Ovary (tissue), 9 donors: ENCODE measurements around the gene MDC1. TPM values are rescaled to one million over a fixed set of nuclear protein-coding genes. Genes with fewer than 3 reads are reported as not detected.

Experiments
- DNase-seq, 5 donors: peaks; one replicate each; pipeline ENCODE4 v3.0.0-alpha.2; 2019 to 2020
- H3K27ac ChIP-seq, 2 donors: fragments of 200-600 bp; one replicate each; pipeline versions ENCODE4 v1.5.1 to v1.8.0; 2019 to 2022
- H3K27me3 ChIP-seq: fragments of 200-600 bp; one replicate; pipeline ENCODE4 v1.8.0; 2022
- H3K36me3 ChIP-seq: fragments of 200-600 bp; sonication (generic); one replicate; pipeline ENCODE4 v1.5.1; 2019
- H3K4me1 ChIP-seq: one replicate; pipeline ENCODE4 v1.8.1; 2013; ENCODE audit warnings: mild to moderate bottlenecking, moderate library complexity; ENCODE audit not compliant: insufficient read depth
- H3K4me3 ChIP-seq: fragments of 200-600 bp; sonication (generic); one replicate; pipeline ENCODE4 v1.5.1; 2017
- H3K9me3 ChIP-seq, 2 donors: fragments of 200-600 bp in 1 of 2; sonication (generic) in 1 of 2; one replicate each; pipeline versions ENCODE4 v1.5.1 to v1.8.1; 2013 to 2019; ENCODE audit warnings: mild to moderate bottlenecking in 1 of 2, moderate library complexity in 1 of 2
- EP300 ChIP-seq: sonication (generic); formaldehyde crosslinking; IDR thresholded peaks from one replicate; pipeline ENCODE4 v1.6.1; 2017; ENCODE audit warnings: antibody characterized with exemption
- POLR2A ChIP-seq: fragments of 450-650 bp; IDR thresholded peaks from one replicate; pipeline ENCODE4 v1.6.1; 2017; ENCODE audit warnings: antibody characterized with exemption, mild to moderate bottlenecking, moderate library complexity
- WGBS, 3 donors: extraction: QIAGEN DNeasy Blood & Tissue Kit in 1 of 3; methylation state at CpG; one replicate each; pipeline versions ENCODE4 v1.1.5 to v1.1.7; 2013 to 2017; 5-methylcytosine and 5-hydroxymethylcytosine counted together
- intact Hi-C, 4 donors: fragments of 100-400 bp; cut with DNase I; formaldehyde crosslinking; loops; one replicate each; pipeline versions ENCODE4 v1.11.0 to v1.15.1; 2022 to 2023
- polyA plus RNA-seq, 2 donors: library from polyadenylated mRNA; stranded (reverse); fragments of 200-250 nt in 1 of 2; fragments of 350-450 nt in 1 of 2; fragmentation: Illumina TruSeq in 1 of 2; extraction: RNeasy Lipid Tissue Mini Kit (QIAGEN cat#74804) in 1 of 2; gene quantifications; one replicate each; pipeline ENCODE4 v1.2.3, GENCODE V29; 2013 to 2014
- total RNA-seq, 7 donors: library from RNA; depleted of rRNA in 2 of 7; stranded (reverse); fragments of >200 nt in 2 of 7; fragmentation: NEBNext Ultra II Directional in 3 of 7; extraction: Animal tissue kit (Norgen Biotek cat#: 25700) in 3 of 7; gene quantifications; one replicate each; pipeline versions ENCODE4 v1.1.0 to v1.2.4, GENCODE V29; 2016 to 2023
- TF ChIP-seq, protein P1 (sequence below), 3 donors: fragments of 450-650 bp in 2 of 3; fragments of 200-600 bp in 1 of 3; IDR thresholded peaks; one replicate each; pipeline versions ENCODE4 v1.5.1 to v1.8.0; 2016 to 2022; ENCODE audit warnings: antibody characterized with exemption in 3 of 3, mild to moderate bottlenecking in 1 of 3
- donor health status: DM: no; HTN: no; CAD: no; lungs with moderate emphysema.
- donor health status: DM: no; HTN: no; CAD: no.
- donor health status: Bipolar disorder and iron deficiency.
- donor health status: DM: yes; HTN: yes; CAD: no.
- donor health status: DM: no; HTN: no; CAD: no.
- donor health status: DM: yes; HTN: yes; CAD: no.

MDC1 gene
- total and polyA plus RNA-seq, 9 donors = 13.1 to 62.5 (median 39.2) TPM

DNA sequence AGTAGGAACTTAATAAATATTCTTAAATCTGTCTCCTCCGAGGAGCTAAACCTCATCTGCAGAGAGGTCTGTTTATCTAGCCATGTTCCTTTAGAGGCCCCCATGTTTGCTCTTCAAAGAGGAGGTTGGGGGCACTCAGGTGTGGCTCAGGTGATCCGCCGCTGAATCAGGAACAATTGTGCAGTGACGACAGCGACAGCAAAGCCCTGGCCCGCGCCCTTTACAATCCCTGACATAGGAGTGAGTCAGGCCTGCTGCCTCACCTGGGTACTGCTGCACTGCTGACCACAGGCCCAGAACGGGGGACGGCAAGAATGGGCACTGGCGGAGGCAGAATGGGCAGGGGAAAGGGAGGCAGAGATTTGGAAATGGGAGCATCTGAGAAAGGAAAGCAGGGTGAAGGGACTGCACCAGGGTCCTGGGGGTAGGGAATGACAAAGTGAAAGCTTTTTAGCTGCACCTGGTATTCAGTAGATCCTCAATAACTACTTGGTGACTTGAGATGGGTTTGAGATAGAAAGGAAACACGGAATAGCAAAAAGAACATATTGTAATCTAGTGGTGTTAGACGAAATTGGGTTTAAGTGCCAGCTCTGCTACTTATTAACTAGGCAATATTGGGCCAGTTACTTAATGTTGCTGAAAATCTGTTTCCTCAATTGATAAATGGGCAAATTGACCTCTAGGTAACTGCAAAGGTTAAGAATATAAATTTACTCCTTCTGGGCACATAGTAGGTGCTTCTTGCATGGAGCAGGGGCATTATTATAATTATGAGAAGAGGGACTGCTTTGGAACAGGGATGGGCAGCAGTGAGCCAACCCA lies 32.7 kb upstream of the MDC1 start:
- Histone ChIP-seq H3K36me3 (no peaks in the 10 kb centered on the region), H3K4me1 (peaks cover 18% of the 10 kb centered on the region), H3K27ac (no peak overlapping the region), H3K27me3 (no peaks in the 10 kb centered on the region), H3K4me3 (no peak overlapping the region), H3K9me3 (no peaks in the 10 kb centered on the region)
- intact Hi-C loops = loop anchor here (5.0 to 10.0 kb wide), 4 partner anchors 63 to 325 kb away; partner anchors contain the start of gene DDR1 (in 2 of the 4)
- DNase-seq = no peak
- TF ChIP-seq, protein P1, sequence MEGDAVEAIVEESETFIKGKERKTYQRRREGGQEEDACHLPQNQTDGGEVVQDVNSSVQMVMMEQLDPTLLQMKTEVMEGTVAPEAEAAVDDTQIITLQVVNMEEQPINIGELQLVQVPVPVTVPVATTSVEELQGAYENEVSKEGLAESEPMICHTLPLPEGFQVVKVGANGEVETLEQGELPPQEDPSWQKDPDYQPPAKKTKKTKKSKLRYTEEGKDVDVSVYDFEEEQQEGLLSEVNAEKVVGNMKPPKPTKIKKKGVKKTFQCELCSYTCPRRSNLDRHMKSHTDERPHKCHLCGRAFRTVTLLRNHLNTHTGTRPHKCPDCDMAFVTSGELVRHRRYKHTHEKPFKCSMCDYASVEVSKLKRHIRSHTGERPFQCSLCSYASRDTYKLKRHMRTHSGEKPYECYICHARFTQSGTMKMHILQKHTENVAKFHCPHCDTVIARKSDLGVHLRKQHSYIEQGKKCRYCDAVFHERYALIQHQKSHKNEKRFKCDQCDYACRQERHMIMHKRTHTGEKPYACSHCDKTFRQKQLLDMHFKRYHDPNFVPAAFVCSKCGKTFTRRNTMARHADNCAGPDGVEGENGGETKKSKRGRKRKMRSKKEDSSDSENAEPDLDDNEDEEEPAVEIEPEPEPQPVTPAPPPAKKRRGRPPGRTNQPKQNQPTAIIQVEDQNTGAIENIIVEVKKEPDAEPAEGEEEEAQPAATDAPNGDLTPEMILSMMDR (IDR thresholded peaks at IDR 0.05) = no peak
- TF ChIP-seq POLR2A (no peak), EP300 (no peak)
- 88 to 90% (median 88%) methylated on average over 11 to 12 of the region's 12 CpGs for WGBS, 3 donors

DNA sequence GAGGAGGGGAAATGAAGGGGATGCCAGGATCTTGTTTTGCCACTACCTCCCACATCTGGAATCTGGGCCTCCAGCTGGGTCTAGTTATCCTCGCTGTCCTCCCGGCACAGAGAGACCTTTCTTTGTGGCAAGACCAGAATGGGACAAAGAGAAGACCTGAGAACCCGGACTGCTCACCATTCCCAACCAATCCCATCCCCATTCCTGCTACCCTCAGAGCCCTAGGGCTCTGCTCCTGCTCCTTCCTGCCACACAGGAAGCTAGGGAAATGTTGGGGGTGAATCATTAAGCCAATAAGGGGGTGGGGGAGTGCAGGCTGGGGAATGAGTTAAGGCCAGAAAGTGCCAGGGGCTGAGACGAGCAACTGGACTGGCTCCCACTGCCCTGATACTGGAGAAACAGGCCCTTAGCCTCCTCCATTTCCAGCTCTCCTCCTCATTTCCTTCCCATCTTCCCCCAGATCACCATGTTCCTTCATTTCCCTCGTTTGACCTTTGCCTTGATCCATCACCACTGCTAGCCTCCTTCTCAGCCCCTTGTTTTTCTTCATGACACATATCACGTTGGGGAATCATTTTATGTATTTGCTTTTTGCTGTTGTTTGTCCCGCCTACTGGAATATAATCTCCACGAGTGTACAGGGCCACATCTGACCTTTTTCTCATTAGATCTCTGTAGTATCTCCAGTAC lies 31.9 kb upstream of the MDC1 start:
- no peak for DNase-seq
- Histone ChIP-seq H3K27me3 (no peaks in the 10 kb centered on the region), H3K9me3 (no peaks in the 10 kb centered on the region), H3K4me1 (peaks cover 18% of the 10 kb centered on the region), H3K4me3 (no peak overlapping the region), H3K36me3 (no peaks in the 10 kb centered on the region), H3K27ac (no peak overlapping the region)
- TF ChIP-seq POLR2A (no peak), EP300 (no peak)
- TF ChIP-seq, protein P1 (IDR thresholded peaks at IDR 0.05) = no peak
- WGBS, 3 donors = 55 to 64% (median 55%) methylated on average over 8 of the region's 8 CpGs
- intact Hi-C loops = loop anchor here (10.0 kb wide), 3 partner anchors 76 to 326 kb away; partner anchors contain the start of gene DDR1 (in 2 of the 4)

DNA sequence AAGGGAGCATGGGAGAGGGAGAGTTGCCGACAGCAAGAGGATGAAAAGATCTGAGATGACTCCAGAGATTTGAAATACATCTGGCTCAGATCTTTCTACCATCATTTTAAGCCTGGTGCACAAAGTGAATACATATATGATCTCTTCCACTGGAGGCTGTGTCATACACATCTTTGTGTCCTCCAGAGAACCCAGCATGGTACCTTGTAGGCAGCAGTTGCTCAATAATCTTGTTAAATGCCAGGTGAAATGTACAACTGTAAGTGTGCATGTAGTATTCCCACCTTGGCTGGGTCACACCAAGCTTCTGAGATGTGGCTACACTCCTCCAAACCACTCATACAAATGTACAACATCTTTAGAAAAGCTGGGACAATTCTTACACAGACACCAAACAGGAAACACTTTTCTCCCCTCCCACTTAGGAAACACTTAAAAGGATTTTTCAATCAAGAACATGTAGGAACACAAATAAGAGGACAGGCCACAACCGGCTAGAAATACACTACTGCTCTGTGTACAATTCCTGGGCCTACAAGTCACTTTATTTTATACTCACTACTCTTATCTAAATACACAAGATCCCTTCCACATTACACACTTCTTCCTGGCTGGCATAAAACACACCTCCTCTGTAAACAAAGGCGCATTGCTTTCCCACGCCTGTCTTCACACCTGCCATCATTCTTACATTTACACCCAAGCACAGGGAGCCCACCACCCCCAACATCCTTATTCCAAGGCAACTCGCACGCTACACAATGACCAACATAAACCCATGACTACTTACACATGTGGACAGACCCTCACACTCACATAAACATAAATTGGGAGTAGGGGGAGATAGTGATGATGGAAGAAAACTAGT lies 31.1 kb upstream of the MDC1 start:
- DNase-seq = no peak
- intact Hi-C loops = loop anchor here (10.0 kb wide), 3 partner anchors 77 to 327 kb away; partner anchors contain the start of gene DDR1 (in 2 of the 4)
- H3K27me3 ChIP-seq = no peaks in the 10 kb centered on the region
- H3K27ac ChIP-seq = no peak overlapping the region
- no peaks in the 10 kb centered on the region for H3K36me3 ChIP-seq
- H3K4me3 ChIP-seq = no peak overlapping the region
- TF ChIP-seq POLR2A = no peak
- no peak for TF ChIP-seq EP300
- TF ChIP-seq, protein P1 (IDR thresholded peaks at IDR 0.05) = no peak
- no peaks in the 10 kb centered on the region for H3K9me3 ChIP-seq
- H3K4me1 ChIP-seq = peaks cover 17% of the 10 kb centered on the region
- 73 to 79% (median 79%) methylated on average over 6 of the region's 6 CpGs for WGBS, 3 donors

DNA sequence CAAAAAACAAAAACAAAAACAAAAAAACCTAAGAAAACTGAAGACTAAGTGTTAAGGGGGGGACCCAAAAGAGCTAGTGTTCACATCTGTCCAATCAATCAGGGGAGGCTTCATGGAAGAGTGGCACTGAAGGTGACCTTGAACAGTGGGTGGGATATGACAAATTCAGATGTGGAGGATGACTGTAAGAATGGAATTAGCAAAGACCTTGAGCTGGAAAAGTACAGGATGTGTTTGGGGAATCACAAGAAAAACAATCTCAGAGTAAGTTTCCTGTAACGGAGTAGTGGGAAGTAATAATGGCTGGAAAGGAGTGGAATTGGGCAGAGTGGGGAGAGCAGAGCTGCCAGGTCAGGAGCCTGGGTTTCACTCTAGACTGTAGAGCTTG lies 30.2 kb upstream of the MDC1 start:
- intact Hi-C loops = loop anchor here (10.0 kb wide), 3 partner anchors 78 to 328 kb away; partner anchors contain the start of gene DDR1 (in 2 of the 4)
- whole genome bisulfite sequencing, 3 donors = 7 to 28% (median 9%) methylated on average over 1 of the region's 1 CpG
- Histone ChIP-seq H3K9me3 (no peaks in the 10 kb centered on the region), H3K4me3 (no peak overlapping the region), H3K36me3 (no peaks in the 10 kb centered on the region), H3K27me3 (no peaks in the 10 kb centered on the region), H3K4me1 (peaks cover 10% of the 10 kb centered on the region), H3K27ac (no peak overlapping the region)
- no peak for DNase-seq
- TF ChIP-seq EP300 (no peak), POLR2A (no peak)
- TF ChIP-seq, protein P1 (IDR thresholded peaks at IDR 0.05) = no peak
